Measurements from ENCODE around the gene SLC2A8. TPM values are rescaled to one million over a fixed set of nuclear protein-coding genes. Genes with fewer than 3 reads are reported as not detected.

The SLC2A8 gene
- total and polyA plus RNA-seq, 12 donors: 17.1 to 121 (median 62.0) TPM

DNA sequence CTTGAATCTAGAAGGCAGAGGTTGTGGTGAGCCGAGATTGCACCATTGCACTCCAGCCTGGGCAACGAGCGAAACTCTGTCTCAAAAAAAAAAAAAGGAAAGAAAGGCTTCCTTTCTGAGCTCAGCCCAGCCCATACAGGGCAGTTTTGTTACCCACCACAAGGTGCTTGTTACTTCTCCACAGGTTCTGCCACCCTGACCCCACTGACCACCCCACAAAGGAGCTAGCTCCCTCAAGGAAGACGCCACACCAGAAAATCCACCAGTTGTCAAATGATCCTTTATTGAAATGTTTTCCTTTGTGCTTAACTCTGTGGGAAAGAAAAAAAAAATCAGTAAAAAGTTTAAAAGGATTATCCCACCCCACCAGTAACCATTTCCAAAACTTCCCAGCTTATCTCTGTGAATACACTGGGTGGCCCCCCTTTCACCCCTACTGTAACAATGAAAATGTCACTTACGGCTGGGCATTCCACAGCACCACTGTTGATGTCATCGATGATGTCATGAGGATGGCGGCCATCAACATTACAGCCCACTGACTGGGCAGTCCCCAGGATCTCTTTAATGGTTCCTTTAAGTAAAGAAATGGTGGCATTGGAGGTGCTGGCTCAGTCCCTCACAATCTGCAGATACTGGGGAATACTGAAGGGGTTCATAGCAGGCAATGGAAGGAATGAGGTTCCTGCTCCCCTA lies 50.6 kb downstream of the SLC2A8 start:
- WGBS, 4 donors: 81 to 88% (median 83%) methylated on average over 7 of the region's 7 CpGs
- Histone ChIP-seq H3K4me3 (no peak overlapping the region), H3K27ac (no peak overlapping the region), H3K27me3 (no peaks in the 10 kb centered on the region), H3K36me3 (replicated peaks in 1 of 2) (peaks cover 0 to 65% of the 10 kb centered on the region in 2 donors), H3K4me1 (replicated peaks in 1 of 2) (peaks cover 14 to 34% of the 10 kb centered on the region in 2 donors), H3K9me3 (replicated peaks in 1 of 3) (no peaks in the 10 kb centered on the region)
- TF ChIP-seq POLR2A (IDR thresholded peaks at IDR 0.05): no peak
- TF ChIP-seq, protein P1, sequence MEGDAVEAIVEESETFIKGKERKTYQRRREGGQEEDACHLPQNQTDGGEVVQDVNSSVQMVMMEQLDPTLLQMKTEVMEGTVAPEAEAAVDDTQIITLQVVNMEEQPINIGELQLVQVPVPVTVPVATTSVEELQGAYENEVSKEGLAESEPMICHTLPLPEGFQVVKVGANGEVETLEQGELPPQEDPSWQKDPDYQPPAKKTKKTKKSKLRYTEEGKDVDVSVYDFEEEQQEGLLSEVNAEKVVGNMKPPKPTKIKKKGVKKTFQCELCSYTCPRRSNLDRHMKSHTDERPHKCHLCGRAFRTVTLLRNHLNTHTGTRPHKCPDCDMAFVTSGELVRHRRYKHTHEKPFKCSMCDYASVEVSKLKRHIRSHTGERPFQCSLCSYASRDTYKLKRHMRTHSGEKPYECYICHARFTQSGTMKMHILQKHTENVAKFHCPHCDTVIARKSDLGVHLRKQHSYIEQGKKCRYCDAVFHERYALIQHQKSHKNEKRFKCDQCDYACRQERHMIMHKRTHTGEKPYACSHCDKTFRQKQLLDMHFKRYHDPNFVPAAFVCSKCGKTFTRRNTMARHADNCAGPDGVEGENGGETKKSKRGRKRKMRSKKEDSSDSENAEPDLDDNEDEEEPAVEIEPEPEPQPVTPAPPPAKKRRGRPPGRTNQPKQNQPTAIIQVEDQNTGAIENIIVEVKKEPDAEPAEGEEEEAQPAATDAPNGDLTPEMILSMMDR (IDR thresholded peaks at IDR 0.05): no peak
- DNase-seq: no peak
- intact Hi-C loops (cut with DNase I): no loop called here

DNA sequence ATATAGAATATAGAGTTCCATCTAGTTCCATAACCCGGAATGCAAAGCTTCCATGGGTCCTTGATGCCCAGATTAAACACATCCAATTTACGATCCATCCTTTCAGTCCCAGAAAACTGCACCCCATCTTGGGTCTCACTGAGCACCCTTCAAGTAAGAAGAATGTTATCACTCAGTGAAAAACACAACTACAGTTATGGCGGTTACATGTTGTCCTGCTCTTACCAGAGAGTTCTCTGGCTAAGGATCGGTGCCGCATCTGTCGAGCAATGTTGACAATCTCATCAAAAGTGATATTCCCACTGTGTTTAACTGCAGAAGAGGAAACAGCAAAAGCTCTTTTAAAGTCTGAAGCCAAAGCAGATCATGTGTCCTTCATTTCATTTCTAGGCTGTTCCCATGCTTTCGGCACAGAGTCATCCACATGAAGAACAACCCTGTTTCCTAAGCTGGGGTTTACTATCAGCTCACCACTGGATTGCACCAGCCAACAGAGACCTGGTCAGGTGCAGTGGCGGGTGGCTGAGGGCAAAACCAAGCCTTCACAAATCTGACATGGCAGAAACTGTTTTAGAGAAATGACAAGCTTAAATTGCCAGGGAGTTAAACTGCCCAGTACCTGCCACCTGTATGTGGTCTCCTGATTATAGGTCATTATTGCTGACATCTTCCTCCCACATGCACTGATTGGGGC lies 51.3 kb downstream of the SLC2A8 start:
- intact Hi-C loops (cut with DNase I): no loop called here
- no peak for DNase-seq
- Histone ChIP-seq H3K4me1 (replicated peaks in 1 of 2) (peaks cover 16 to 38% of the 10 kb centered on the region in 2 donors), H3K36me3 (replicated peaks in 1 of 2) (peaks cover 0 to 60% of the 10 kb centered on the region in 2 donors), H3K4me3 (no peak overlapping the region), H3K27me3 (no peaks in the 10 kb centered on the region), H3K27ac (no peak overlapping the region), H3K9me3 (replicated peaks in 1 of 3) (no peaks in the 10 kb centered on the region)
- no peak for TF ChIP-seq POLR2A (IDR thresholded peaks at IDR 0.05)
- TF ChIP-seq, protein P1 (IDR thresholded peaks at IDR 0.05): no peak
- 86 to 93% (median 92%) methylated on average over 8 of the region's 8 CpGs for WGBS, 4 donors

DNA sequence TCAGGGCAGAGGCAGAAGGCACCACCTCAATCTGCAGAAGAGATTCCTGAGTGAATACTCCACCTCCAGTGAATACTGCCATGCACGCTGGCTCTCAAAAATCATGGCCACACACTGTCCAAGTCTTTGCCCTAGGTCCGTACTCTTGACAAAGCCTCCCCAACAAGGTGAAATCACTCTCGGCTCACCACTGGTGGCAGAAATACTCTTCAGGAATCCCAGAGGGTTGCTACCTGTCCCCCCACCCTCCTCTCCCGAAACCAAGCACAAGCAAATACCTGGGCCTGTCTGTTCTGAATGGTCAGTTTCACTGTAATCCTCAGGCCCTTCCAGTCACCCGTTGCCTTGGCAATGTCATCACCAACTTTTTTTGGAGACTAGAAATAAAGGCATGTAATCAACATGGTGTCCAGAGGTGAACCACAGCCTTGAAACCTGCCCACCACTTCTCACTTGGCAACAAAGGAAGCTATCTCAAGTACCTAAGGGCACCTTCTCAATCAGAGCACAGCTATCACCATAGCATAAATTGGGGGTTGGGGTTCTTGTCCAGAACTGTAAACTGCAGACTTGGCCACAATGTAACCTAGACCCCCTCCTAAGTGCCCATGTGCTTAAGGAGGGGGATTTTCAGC lies 52.5 kb downstream of the SLC2A8 start:
- peak overlapping the region in 1 of 4 donors; percentile 76 for H3K4me3 ChIP-seq
- peaks cover 16 to 38% of the 10 kb centered on the region in 2 donors for H3K4me1 ChIP-seq (replicated peaks in 1 of 2)
- TF ChIP-seq POLR2A (IDR thresholded peaks at IDR 0.05): no peak
- TF ChIP-seq, protein P1 (IDR thresholded peaks at IDR 0.05): no peak
- WGBS, 4 donors: 44 to 67% (median 54%) methylated on average over 2 to 5 of the region's 5 CpGs
- H3K27me3 ChIP-seq: no peaks in the 10 kb centered on the region
- no peaks in the 10 kb centered on the region for H3K9me3 ChIP-seq (replicated peaks in 1 of 3)
- peak overlapping the region in 3 of 5 donors; percentile 93 for H3K27ac ChIP-seq
- DNase-seq: no peak
- peaks cover 0 to 55% of the 10 kb centered on the region in 2 donors for H3K36me3 ChIP-seq (replicated peaks in 1 of 2)
- intact Hi-C loops (cut with DNase I): no loop called here

DNA sequence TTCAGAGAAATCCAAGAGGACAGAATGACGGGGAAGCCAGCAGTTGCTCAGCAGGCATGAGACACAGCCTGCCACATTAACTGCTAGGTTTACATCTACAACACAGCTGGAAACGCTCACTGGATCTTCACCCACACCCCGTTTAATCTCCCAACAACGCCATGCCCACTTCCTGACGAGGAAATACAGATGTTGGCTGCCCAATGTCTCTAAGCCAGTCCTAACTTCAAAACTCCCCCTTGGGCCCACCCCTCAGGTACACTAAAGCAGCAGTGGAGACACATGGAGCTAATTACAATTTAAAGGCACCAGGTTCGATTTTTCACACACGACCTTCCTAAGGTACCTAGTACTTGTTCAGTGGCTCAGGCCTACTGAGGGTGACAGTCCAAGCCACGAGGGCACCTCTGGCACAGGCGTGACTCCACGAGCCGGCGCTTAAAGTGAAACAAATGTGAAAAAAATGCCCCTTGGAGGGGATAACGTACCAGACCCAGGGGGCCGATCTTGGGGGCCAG lies 53.3 kb downstream of the SLC2A8 start:
- 1 to 11% (median 3%) methylated on average over 4 to 14 of the region's 14 CpGs for WGBS, 4 donors
- TF ChIP-seq, protein P1 (IDR thresholded peaks at IDR 0.05): no peak
- no peak for TF ChIP-seq POLR2A (IDR thresholded peaks at IDR 0.05)
- intact Hi-C loops (cut with DNase I): no loop called here
- H3K4me1 ChIP-seq (replicated peaks in 1 of 2): peaks cover 16 to 38% of the 10 kb centered on the region in 2 donors
- DNase-seq: peak in 4 of 7 donors; percentile 45 to 57 (median 50)
- peak overlapping the region in 3 of 4 donors; percentile 63 to 81 (median 76) for H3K4me3 ChIP-seq
- H3K36me3 ChIP-seq (replicated peaks in 1 of 2): peaks cover 0 to 56% of the 10 kb centered on the region in 2 donors
- no peaks in the 10 kb centered on the region for H3K9me3 ChIP-seq (replicated peaks in 1 of 3)
- H3K27me3 ChIP-seq: no peaks in the 10 kb centered on the region
- peak overlapping the region; percentile 87 to 93 (median 93) for H3K27ac ChIP-seq

All from adrenal gland (tissue), 12 donors.